Lower leg skin (tissue), 4 donors: ENCODE data around the gene TSPAN32. TPM values are rescaled to one million over a fixed set of nuclear protein-coding genes. Genes with fewer than 3 reads are reported as not detected.
"Not testable (repeated sequence)": the region's sequence is repeated elsewhere in the genome, so short reads cannot be mapped to it uniquely, and the experiment has no call there.

Source experiments
- DNase-seq, 2 donors: peaks; one replicate each; pipeline ENCODE4 v3.0.0-alpha.2; 2019; ENCODE audit warnings: low spot score in 2 of 2
- H3K4me3 ChIP-seq: fragments of 200-600 bp; sonication (generic); 2 replicates; pipeline ENCODE4 v1.5.1; 2017; ENCODE audit warnings: mild to moderate bottlenecking, low read depth; ENCODE audit not compliant: poor library complexity, severe bottlenecking
- CTCF ChIP-seq, 3 donors: fragments of 450-650 bp; IDR thresholded peaks; one replicate each; pipeline ENCODE4 v1.5.1; 2016; ENCODE audit warnings: antibody characterized with exemption in 3 of 3, mild to moderate bottlenecking in 3 of 3, moderate library complexity in 2 of 3
- POLR2A ChIP-seq, 2 donors: fragments of 450-650 bp; IDR thresholded peaks; one replicate each; pipeline ENCODE4 v1.6.1; 2016 to 2017; ENCODE audit warnings: antibody characterized with exemption in 2 of 2, mild to moderate bottlenecking in 1 of 2, moderate library complexity in 1 of 2
- WGBS, 2 donors: methylation state at CpG; one replicate each; pipeline ENCODE4 v1.1.5; 2018; 5-methylcytosine and 5-hydroxymethylcytosine counted together
- intact Hi-C: fragments of 100-400 bp; cut with DNase I; formaldehyde crosslinking; loops from one replicate; pipeline ENCODE4 v1.15.0; 2023; ENCODE audit warnings: low total_unique reads
- total RNA-seq, 4 donors: library from RNA; depleted of rRNA; stranded (reverse); fragments of >200 nt; gene quantifications; one replicate each; pipeline ENCODE4 v1.1.0, GENCODE V29; 2016

Gene TSPAN32
- total RNA-seq, 4 donors from 2014 or later = 0.30 to 2.4 (median 1.5) TPM

- TF ChIP-seq POLR2A (IDR thresholded peaks at IDR 0.05) (no peak), CTCF (IDR thresholded peaks at IDR 0.05) (no peak)
- intact Hi-C loops = no loop called here
- WGBS, 2 donors = 93 to 96% methylated on average over 10 of the region's 10 CpGs
- no peak for DNase-seq
- H3K4me3 ChIP-seq = no peak overlapping the region
Observed at GRCh38 chr11:2363130-2363529, 61.3 kb downstream of the TSPAN32 start.

DNA sequence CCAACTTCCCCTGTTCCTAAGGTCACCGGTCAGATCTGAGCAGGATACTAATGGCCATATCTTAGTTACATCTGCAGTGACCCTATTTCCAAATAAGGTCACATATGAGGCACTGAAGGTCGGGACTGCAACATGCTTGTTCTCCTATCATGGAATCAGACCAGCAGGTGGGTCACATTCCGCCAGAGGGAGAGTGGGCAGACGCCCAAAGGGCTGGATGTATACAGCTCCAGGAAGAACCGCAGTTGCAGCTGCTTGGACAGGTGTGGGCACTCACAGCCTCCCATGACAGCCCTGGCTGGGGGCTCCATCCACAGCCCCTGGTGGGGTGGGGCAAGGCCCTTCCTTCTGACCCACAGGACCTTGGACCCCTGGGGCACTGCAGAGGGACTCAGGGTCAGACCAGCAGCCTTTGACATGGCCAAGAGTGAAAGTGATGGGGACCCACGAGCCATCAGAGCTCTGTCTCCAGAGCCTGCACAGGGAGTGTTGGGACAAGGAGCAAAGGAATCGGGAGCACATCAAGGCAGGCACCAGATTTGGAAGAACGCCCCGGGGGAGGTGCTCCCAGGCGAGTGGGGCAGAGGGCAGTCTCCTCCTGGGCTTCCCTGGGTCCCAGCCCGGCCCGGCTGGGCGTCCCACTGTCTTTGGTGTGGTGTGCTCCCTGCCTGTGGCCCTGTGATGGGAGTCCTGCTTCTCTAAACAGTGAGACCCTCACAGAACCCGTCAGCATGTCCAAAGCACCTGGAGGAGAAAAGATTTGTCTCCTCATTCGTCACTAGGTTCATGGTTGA is 62.0 kb downstream of the TSPAN32 start:
- WGBS, 2 donors = 91 to 92% methylated on average over 14 to 15 of the region's 15 CpGs
- no peak for DNase-seq
- TF ChIP-seq POLR2A (IDR thresholded peaks at IDR 0.05) = no peak
- TF ChIP-seq CTCF (IDR thresholded peaks at IDR 0.05) = no peak
- intact Hi-C loops = no loop called here
- H3K4me3 ChIP-seq = no peak overlapping the region

GRCh38 chr11:2364386-2364785 is 62.6 kb downstream of the TSPAN32 start:
- DNase-seq, intact Hi-C loops, H3K4me3 ChIP-seq: not testable (repeated sequence)
- 95% methylated on average over 12 of the region's 12 CpGs for WGBS, 2 donors

DNA sequence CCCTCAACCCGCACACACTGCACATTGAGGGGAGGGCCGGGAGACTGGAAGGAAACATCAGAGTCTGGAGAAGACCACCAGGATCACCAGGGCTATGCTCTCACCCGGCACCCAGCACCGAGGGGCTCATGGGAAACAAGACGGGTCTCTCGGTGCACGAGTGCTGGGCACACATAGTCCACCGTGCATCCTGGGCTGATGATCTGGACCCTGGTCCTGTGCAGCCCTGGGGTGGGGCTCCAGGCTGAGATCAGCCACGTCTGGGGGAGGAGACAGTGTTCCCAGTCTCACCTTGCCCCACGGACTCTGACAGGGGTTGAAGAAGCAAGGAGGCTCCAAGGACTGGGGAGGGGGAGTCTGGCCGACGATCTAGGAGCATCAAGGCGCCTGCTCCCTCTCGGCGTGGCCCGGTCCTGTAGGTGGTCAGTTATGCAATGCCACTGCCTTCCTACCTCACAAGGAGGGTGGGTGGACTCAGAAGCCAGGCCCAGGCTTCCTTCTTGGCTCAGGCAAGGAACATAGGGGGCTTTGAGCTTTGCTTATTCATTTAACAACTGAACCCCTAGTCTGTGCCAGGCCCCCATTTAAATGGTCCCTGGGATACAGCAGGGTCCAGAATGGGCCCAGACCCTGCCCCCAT is 63.9 kb downstream of the TSPAN32 start:
- intact Hi-C loops = no loop called here
- H3K4me3 ChIP-seq = no peak overlapping the region
- WGBS, 2 donors = 86% methylated on average over 15 to 16 of the region's 16 CpGs
- no peak for DNase-seq
- TF ChIP-seq CTCF (IDR thresholded peaks at IDR 0.05) = no peak
- no peak for TF ChIP-seq POLR2A (IDR thresholded peaks at IDR 0.05)

DNA sequence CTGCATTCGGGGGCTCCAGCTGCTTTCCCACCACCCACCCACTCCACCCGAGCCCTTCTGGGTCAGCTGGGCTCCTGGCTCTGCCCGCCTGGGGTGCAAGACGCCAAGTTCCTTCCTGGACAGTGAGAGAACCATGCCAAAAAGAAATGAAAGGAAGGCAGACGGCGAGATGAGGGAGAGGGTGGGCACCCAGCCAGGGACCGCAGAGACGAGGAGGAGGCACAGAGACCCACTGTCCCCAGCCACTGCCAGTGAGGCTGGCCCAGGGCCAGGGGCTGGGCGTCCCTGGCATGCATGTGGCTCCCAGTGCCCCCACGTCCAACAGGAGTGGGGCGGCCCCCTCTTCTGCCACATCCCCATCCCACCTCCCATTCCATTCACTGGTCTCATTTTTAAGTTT is 64.5 kb downstream of the TSPAN32 start:
- no peak for DNase-seq
- WGBS, 2 donors = 57 to 59% methylated on average over 11 of the region's 11 CpGs
- intact Hi-C loops = no loop called here

More for the DNA sequence above, 64.5 kb downstream of the TSPAN32 start:
- H3K4me3 ChIP-seq = no peak overlapping the region
- TF ChIP-seq POLR2A (IDR thresholded peaks at IDR 0.05) (no peak), CTCF (IDR thresholded peaks at IDR 0.05) (no peak)
